Measurements from ENCODE around the gene DNAH6.
A peak's percentile ranks its signal among the peaks of the same experiment; 100 is the strongest.

DNAH6 gene

GRCh38 chr2:84797271-84797670 is 281.0 kb downstream of the DNAH6 start:
- Histone ChIP-seq H3K27ac (ENCODE audit: low read length) (no peak overlapping the region), H3K79me2 (ENCODE audit: low read length) (no peaks in the 10 kb centered on the region), H3K4me2 (ENCODE audit: low read length) (no peak overlapping the region), H3K9ac (ENCODE audit: low read length) (no peak overlapping the region), H3K4me1 (ENCODE audit: low read length) (peaks cover 11% of the 10 kb centered on the region), H3K36me3 (replicated peaks; ENCODE audit: low read depth, low read length) (no peaks in the 10 kb centered on the region), H2AFZ (ENCODE audit: low read depth, low read length) (no peak overlapping the region), H3K9me3 (ENCODE audit: insufficient read depth, low read length) (no peaks in the 10 kb centered on the region), H3K4me3 (ENCODE audit: low read length) (no peak overlapping the region), H3K27me3 (ENCODE audit: low read depth, low read length) (no peaks in the 10 kb centered on the region), H4K20me1 (ENCODE audit: insufficient read depth, low read length) (no peaks in the 10 kb centered on the region)
- TF ChIP-seq EZH2phosphoT487 (IDR thresholded peaks at IDR 0.05; ENCODE audit: low read depth) (no peak), CTCF (IDR thresholded peaks at IDR 0.05; ENCODE audit: low read depth, low read length) (no peak)

DNA sequence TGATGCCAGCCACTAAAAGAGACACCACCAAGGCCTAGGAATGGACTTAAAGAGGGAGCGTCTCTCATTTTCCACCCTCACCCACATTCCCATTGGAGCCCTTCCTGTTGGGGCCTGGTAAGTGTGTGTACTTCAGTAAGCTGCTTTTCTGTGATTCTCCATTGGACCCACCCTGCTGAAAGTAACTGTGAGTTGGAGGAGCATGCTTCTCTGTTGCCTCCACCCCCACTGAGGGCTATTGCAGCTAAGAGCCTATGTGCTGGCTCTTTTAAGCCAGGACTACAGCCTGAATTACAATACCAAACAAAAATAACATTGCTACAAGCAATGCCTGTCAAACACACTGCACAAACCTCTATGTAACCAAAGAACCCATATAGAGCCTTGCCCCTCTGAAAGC is 283.5 kb downstream of the DNAH6 start:
- Histone ChIP-seq H3K9me3 (ENCODE audit: insufficient read depth, low read length) (no peaks in the 10 kb centered on the region), H3K4me3 (ENCODE audit: low read length) (no peak overlapping the region), H4K20me1 (ENCODE audit: insufficient read depth, low read length) (no peaks in the 10 kb centered on the region), H3K4me1 (ENCODE audit: low read length) (peaks cover 11% of the 10 kb centered on the region), H3K4me2 (ENCODE audit: low read length) (peak overlapping the region; percentile 72), H3K27me3 (ENCODE audit: low read depth, low read length) (no peaks in the 10 kb centered on the region), H2AFZ (ENCODE audit: low read depth, low read length) (no peak overlapping the region), H3K36me3 (replicated peaks; ENCODE audit: low read depth, low read length) (no peaks in the 10 kb centered on the region), H3K9ac (ENCODE audit: low read length) (no peak overlapping the region), H3K79me2 (ENCODE audit: low read length) (no peaks in the 10 kb centered on the region), H3K27ac (ENCODE audit: low read length) (no peak overlapping the region)
- TF ChIP-seq CTCF (IDR thresholded peaks at IDR 0.05; ENCODE audit: low read depth, low read length) (no peak), EZH2phosphoT487 (IDR thresholded peaks at IDR 0.05; ENCODE audit: low read depth) (no peak)

DNA sequence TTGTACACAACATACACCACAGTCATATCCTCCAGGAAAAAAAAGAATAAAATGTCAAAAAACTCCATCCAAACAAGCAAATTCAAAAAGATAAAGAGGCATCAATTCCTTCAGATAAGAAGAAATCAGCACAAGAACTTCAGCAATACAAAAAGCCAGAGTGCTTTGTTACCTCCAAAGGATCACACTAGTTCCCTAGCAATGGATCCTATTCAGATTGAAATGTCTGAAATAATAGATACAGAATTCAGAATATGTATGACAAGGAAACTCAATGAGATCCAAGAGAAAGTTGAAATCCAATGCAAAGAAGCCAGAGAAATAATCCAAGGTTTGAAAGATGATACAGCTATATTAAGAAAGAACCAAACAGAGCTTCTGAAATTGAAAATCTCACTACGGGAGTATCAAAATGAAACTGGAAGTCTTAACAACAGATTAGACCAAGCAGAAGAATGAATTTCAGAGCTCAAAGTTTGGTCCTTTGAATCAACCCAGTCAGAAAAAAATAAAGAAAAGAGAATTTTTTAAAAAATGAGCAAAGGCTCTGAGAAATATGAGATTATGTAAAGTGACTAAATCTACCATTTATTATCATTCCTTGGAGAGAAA is 284.0 kb downstream of the DNAH6 start:
- H3K9ac ChIP-seq (ENCODE audit: low read length): no peak overlapping the region
- no peak overlapping the region for H2AFZ ChIP-seq (ENCODE audit: low read depth, low read length)
- H3K79me2 ChIP-seq (ENCODE audit: low read length): no peaks in the 10 kb centered on the region
- no peaks in the 10 kb centered on the region for H3K9me3 ChIP-seq (ENCODE audit: insufficient read depth, low read length)
- TF ChIP-seq CTCF (IDR thresholded peaks at IDR 0.05; ENCODE audit: low read depth, low read length): no peak
- TF ChIP-seq EZH2phosphoT487 (IDR thresholded peaks at IDR 0.05; ENCODE audit: low read depth): no peak
- no peaks in the 10 kb centered on the region for H4K20me1 ChIP-seq (ENCODE audit: insufficient read depth, low read length)
- peak overlapping the region; percentile 72 for H3K4me2 ChIP-seq (ENCODE audit: low read length)
- H3K36me3 ChIP-seq (replicated peaks; ENCODE audit: low read depth, low read length): no peaks in the 10 kb centered on the region
- peaks cover 11% of the 10 kb centered on the region for H3K4me1 ChIP-seq (ENCODE audit: low read length)
- 0 out of 2 replicates have a peak overlapping the region, but pooled peaks have one; percentile 10 for H3K4me3 ChIP-seq (ENCODE audit: low read length)
- H3K27ac ChIP-seq (ENCODE audit: low read length): no peak overlapping the region
- H3K27me3 ChIP-seq (ENCODE audit: low read depth, low read length): no peaks in the 10 kb centered on the region

DNA sequence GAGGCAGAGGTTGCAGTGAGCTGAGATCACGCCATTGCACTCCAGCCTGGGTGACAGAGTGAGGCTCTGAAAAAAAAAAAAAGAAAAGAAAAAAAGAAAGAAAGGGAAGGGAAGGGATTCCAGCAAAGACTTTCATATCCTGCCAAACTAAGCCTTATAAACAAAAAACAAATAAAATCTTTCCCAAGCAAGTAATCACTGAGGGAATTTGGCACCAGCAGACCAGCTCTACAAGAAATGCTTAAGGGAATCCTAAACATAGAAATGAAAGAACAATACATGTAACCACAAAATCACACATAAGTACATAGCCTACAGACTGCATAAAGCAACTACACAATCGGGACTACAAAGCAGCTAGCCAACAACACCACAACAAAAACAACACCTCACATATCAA is 285.5 kb downstream of the DNAH6 start:
- no peaks in the 10 kb centered on the region for H3K27me3 ChIP-seq (ENCODE audit: low read depth, low read length)
- no peak overlapping the region for H2AFZ ChIP-seq (ENCODE audit: low read depth, low read length)
- no peaks in the 10 kb centered on the region for H4K20me1 ChIP-seq (ENCODE audit: insufficient read depth, low read length)
- H3K9me3 ChIP-seq (ENCODE audit: insufficient read depth, low read length): no peaks in the 10 kb centered on the region
- H3K4me2 ChIP-seq (ENCODE audit: low read length): no peak overlapping the region
- H3K27ac ChIP-seq (ENCODE audit: low read length): no peak overlapping the region
- peaks cover 11% of the 10 kb centered on the region for H3K4me1 ChIP-seq (ENCODE audit: low read length)
- TF ChIP-seq EZH2phosphoT487 (IDR thresholded peaks at IDR 0.05; ENCODE audit: low read depth): no peak
- no peak for TF ChIP-seq CTCF (IDR thresholded peaks at IDR 0.05; ENCODE audit: low read depth, low read length)
- no peak overlapping the region for H3K4me3 ChIP-seq (ENCODE audit: low read length)
- H3K9ac ChIP-seq (ENCODE audit: low read length): no peak overlapping the region
- no peaks in the 10 kb centered on the region for H3K36me3 ChIP-seq (replicated peaks; ENCODE audit: low read depth, low read length)
- H3K79me2 ChIP-seq (ENCODE audit: low read length): no peaks in the 10 kb centered on the region

Data from OCI-LY3 (cell line).